Stomach (tissue), 4 donors: ENCODE results near the gene RER1.

Experiments used
- CTCF ChIP-seq, 7 experiments: fragments of 450-650 bp in 4 of 7; fragments of 200-600 bp in 3 of 7; sonication (generic) in 3 of 7; IDR thresholded peaks; one replicate each; pipeline ENCODE4 v1.5.1; 2016 to 2019; ENCODE audit warnings: antibody characterized with exemption in 7 of 7, control low read depth in 2 of 7, mild to moderate bottlenecking in 1 of 7
- EP300 ChIP-seq: sonication (generic); formaldehyde crosslinking; IDR thresholded peaks from one replicate; pipeline ENCODE4 v1.6.1; 2017; ENCODE audit warnings: antibody characterized with exemption
- POLR2A ChIP-seq, 4 donors: fragments of 450-650 bp; IDR thresholded peaks; one replicate each; pipeline ENCODE4 v1.6.1; 2016; ENCODE audit warnings: antibody characterized with exemption in 4 of 4, control low read depth in 2 of 4, mild to moderate bottlenecking in 1 of 4, moderate library complexity in 1 of 4
- POLR2AphosphoS5 ChIP-seq, 3 donors: sonication (generic); formaldehyde crosslinking; IDR thresholded peaks; one replicate each; pipeline ENCODE4 v1.6.1; 2016; ENCODE audit warnings: antibody characterized with exemption in 3 of 3

DNA sequence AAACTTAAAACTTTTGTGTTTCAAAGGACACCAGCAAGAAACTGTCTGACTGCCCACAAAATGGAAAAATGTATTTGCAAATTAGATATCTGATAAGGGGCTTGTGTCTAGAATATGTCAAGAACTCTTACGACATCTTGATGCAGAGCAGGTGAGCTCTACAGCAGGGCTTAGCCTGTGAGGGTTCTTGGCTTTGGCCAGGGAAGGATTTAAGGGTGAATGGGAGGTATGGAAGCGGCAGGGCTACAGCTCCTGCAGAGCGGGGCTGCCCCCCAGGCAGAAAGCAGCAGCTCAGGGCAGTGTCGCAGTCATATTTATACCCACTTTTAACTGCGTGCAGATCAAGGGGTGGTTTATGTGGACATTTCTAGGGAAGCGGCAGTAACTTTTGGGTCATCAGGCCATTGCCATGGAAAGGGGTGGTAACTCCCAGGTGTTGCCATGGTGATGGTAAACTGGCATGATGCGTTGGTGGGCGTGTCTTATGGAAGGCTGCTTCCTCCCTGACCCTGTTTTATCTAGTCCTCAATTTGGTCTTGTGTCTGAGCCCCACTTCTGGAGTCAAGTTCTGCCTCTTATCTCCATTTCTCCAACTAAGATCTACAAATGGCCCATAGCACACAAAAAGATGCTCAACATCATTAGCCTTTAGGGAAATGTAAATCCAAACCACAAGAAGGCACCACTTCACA lies 23.4 kb upstream of the RER1 start:
- TF ChIP-seq POLR2A (IDR thresholded peaks at IDR 0.05) = no peak
- no peak for TF ChIP-seq CTCF (IDR thresholded peaks at IDR 0.05)
- TF ChIP-seq POLR2AphosphoS5 (IDR thresholded peaks at IDR 0.05) = no peak
- no peak for TF ChIP-seq EP300
